Keratinocyte (primary cell): Measurements from ENCODE around the gene AMMECR1. TPM values are rescaled to one million over a fixed set of nuclear protein-coding genes. Genes with fewer than 3 reads are reported as not detected.

Experiments
- DNase-seq: peaks from one replicate; pipeline ENCODE4 v3.0.0-alpha.2; 2011; ENCODE audit warnings: low read depth, missing footprints, low spot score
- FAIRE-seq: peaks from 2 replicates; lab custom pipeline; 2011; peaks lifted over from hg19 to GRCh38; lab: Jason Lieb, UNC
- H2AFZ ChIP-seq: 2 replicates; pipeline ENCODE4 v1.6.0; 2012; ENCODE audit warnings: low read length, control low read depth, inconsistent platforms; ENCODE audit not compliant: control insufficient read depth
- H3K27ac ChIP-seq: 2 replicates; pipeline ENCODE4 v1.5.1; 2011; ENCODE audit warnings: low read length; ENCODE audit not compliant: control insufficient read depth, insufficient read depth
- H3K27me3 ChIP-seq: 3 replicates; pipeline ENCODE4 v1.6.0; 2011; ENCODE audit warnings: low read length; ENCODE audit not compliant: control insufficient read depth, insufficient read depth; ENCODE audit errors: extremely low read depth
- H3K36me3 ChIP-seq, 2 experiments: 2 replicates in 1 of 2; 3 replicates in 1 of 2; pipeline ENCODE4 v1.5.1; 2011; ENCODE audit warnings: low read length in 2 of 2, mild to moderate bottlenecking in 1 of 2; ENCODE audit not compliant: control insufficient read depth in 2 of 2, insufficient read depth in 2 of 2; ENCODE audit errors: extremely low read depth in 1 of 2
- H3K4me1 ChIP-seq: 3 replicates; pipeline ENCODE4 v1.5.1; 2011; ENCODE audit warnings: low read length; ENCODE audit not compliant: control insufficient read depth, insufficient read depth; ENCODE audit errors: extremely low read depth
- H3K4me2 ChIP-seq: 3 replicates; pipeline ENCODE4 v1.6.0; 2011; ENCODE audit warnings: low read depth, low read length; ENCODE audit not compliant: control insufficient read depth, insufficient read depth; ENCODE audit errors: extremely low read depth
- H3K4me3 ChIP-seq, 3 experiments: fragments of 200-600 bp in 1 of 3; sonication (generic) in 1 of 3; 2 replicates in 2 of 3; 3 replicates in 1 of 3; pipeline ENCODE4 v1.5.1; 2011 to 2016; ENCODE audit warnings: low read length in 3 of 3, mild to moderate bottlenecking in 3 of 3, control low read depth in 2 of 3, inconsistent platforms in 1 of 3, low read depth in 1 of 3, mixed read lengths in 1 of 3, mixed run types in 1 of 3, moderate library complexity in 1 of 3; ENCODE audit not compliant: control insufficient read depth in 2 of 3, insufficient read depth in 2 of 3; ENCODE audit errors: extremely low read depth in 1 of 3
- H3K79me2 ChIP-seq: 2 replicates; pipeline ENCODE4 v1.6.0; 2012; ENCODE audit warnings: low read length; ENCODE audit not compliant: control insufficient read depth, insufficient read depth
- H3K9ac ChIP-seq: 3 replicates; pipeline ENCODE4 v1.6.0; 2011; ENCODE audit warnings: low read length; ENCODE audit not compliant: control insufficient read depth, insufficient read depth; ENCODE audit errors: extremely low read depth
- H3K9me1 ChIP-seq: 3 replicates; pipeline ENCODE4 v1.6.0; 2011; ENCODE audit warnings: low read length; ENCODE audit not compliant: control insufficient read depth, insufficient read depth; ENCODE audit errors: extremely low read depth
- H3K9me3 ChIP-seq: 2 replicates; pipeline ENCODE4 v1.5.1; 2012; ENCODE audit warnings: low read depth, low read length; ENCODE audit not compliant: control insufficient read depth
- H4K20me1 ChIP-seq: 3 replicates; pipeline ENCODE4 v1.6.0; 2011; ENCODE audit warnings: low read length; ENCODE audit not compliant: control insufficient read depth, insufficient read depth; ENCODE audit errors: extremely low read depth
- CTCF ChIP-seq, 3 experiments: IDR thresholded peaks in 1 of 3; conservative IDR thresholded peaks in 1 of 3; optimal IDR thresholded peaks in 1 of 3; 2 replicates in 2 of 3; 3 replicates in 1 of 3; pipeline versions ENCODE3 to v1.5.1; 2011; ENCODE audit warnings: low read length in 3 of 3, mild to moderate bottlenecking in 3 of 3, moderate library complexity in 2 of 3, control low read depth in 1 of 3, inconsistent platforms in 1 of 3; ENCODE audit not compliant: insufficient read depth in 2 of 3; ENCODE audit errors: extremely low read depth in 1 of 3
- EZH2 ChIP-seq: IDR thresholded peaks from one replicate; pipeline ENCODE4 v1.6.1; 2012; ENCODE audit warnings: inconsistent platforms, mild to moderate bottlenecking, low read length, moderate library complexity
- dilution Hi-C: fragments of 300-500 bp; cut with MboI; formaldehyde crosslinking; loops from one replicate; pipeline ENCODE4 v1.7.0; 2020; ENCODE audit warnings: low sequenced_read_pairs; ENCODE audit not compliant: extremely low pct_ligation_motif_present
- polyA plus RNA-seq, 5 experiments: library from polyadenylated mRNA; depleted of rRNA in 3 of 5; stranded (reverse) in 3 of 5; stranded (forward) in 1 of 5; unstranded in 1 of 5; fragments of >200 nt; gene quantifications; 1 replicate in 1 of 5; 2 replicates in 3 of 5; 3 replicates in 1 of 5; pipeline versions ENCODE4 v1.2.1 to v1.2.3, GENCODE V29; 2011 to 2012; ENCODE audit warnings: missing spikeins in 2 of 5, low read depth in 1 of 5, low replicate concordance in 1 of 5

The AMMECR1 gene
- polyA plus RNA-seq, 1 donor (not counting 4 experiments of a cell fraction or from before 2014, with no cell fraction given): 15.5 TPM

- Histone ChIP-seq H4K20me1 (peaks cover 2% of the 10 kb centered on the region), H3K79me2 (peaks cover 25% of the 10 kb centered on the region), H2AFZ (no peak overlapping the region), H3K9me3 (no peaks in the 10 kb centered on the region), H3K4me3 (no peak overlapping the region), H3K4me1 (peaks cover 16% of the 10 kb centered on the region), H3K36me3 (no peaks in the 10 kb centered on the region), H3K27me3 (no peaks in the 10 kb centered on the region), H3K9ac (no peak overlapping the region), H3K4me2 (no peak overlapping the region), H3K9me1 (no peaks in the 10 kb centered on the region), H3K27ac (no peak overlapping the region)
- dilution Hi-C loops: no loop called here
- DNase-seq (no peak), FAIRE-seq (no peak)
- TF ChIP-seq EZH2 (no peak), CTCF (optimal IDR thresholded peaks at IDR 0.05 in 1 of 3, IDR thresholded peaks at IDR 0.05 in 1 of 3, conservative IDR thresholded peaks at IDR 0.05 in 1 of 3; ENCODE audit: extremely low read depth in 1 of 3, insufficient read depth in 2 of 3, low read length in 3 of 3) (no peak)
Measured at GRCh38 chrX:110281377-110281776, 36.5 kb downstream of the AMMECR1 start.

- Histone ChIP-seq H3K36me3 (no peaks in the 10 kb centered on the region), H3K9ac (no peak overlapping the region), H3K4me2 (no peak overlapping the region), H3K4me1 (peaks cover 16% of the 10 kb centered on the region), H3K9me1 (no peaks in the 10 kb centered on the region), H3K4me3 (no peak overlapping the region), H3K9me3 (no peaks in the 10 kb centered on the region), H3K27me3 (no peaks in the 10 kb centered on the region), H4K20me1 (peaks cover 2% of the 10 kb centered on the region), H2AFZ (no peak overlapping the region), H3K27ac (no peak overlapping the region), H3K79me2 (peaks cover 25% of the 10 kb centered on the region)
- TF ChIP-seq CTCF (optimal IDR thresholded peaks at IDR 0.05 in 1 of 3, IDR thresholded peaks at IDR 0.05 in 1 of 3, conservative IDR thresholded peaks at IDR 0.05 in 1 of 3; ENCODE audit: extremely low read depth in 1 of 3, insufficient read depth in 2 of 3, low read length in 3 of 3) (no peak), EZH2 (no peak)
- dilution Hi-C loops: no loop called here
- no peak for DNase-seq
- no peak for FAIRE-seq
Measured at GRCh38 chrX:110280954-110281353, 36.9 kb downstream of the AMMECR1 start.
